Type B pancreatic cell (in vitro differentiated cells): Measurements from ENCODE around the gene PTPN23. TPM values are rescaled to one million over a fixed set of nuclear protein-coding genes. Genes with fewer than 3 reads are reported as not detected.
A peak's percentile ranks its signal among the peaks of the same experiment; 100 is the strongest.

Experiments used
- DNase-seq: peaks from one replicate; pipeline ENCODE4 v3.0.0; 2021; ENCODE audit warnings: mixed read lengths; ENCODE audit not compliant: unreplicated experiment; ENCODE audit errors: extremely low spot score
- H3K27ac Mint-ChIP-seq: 2 replicates; pipeline ENCODE4 v1.8.0; 2021; ENCODE audit warnings: mild to moderate bottlenecking, mixed read lengths
- H3K27me3 Mint-ChIP-seq: 2 replicates; pipeline ENCODE4 v1.8.0; 2021; ENCODE audit warnings: mixed read lengths
- H3K36me3 Mint-ChIP-seq: 2 replicates; pipeline ENCODE4 v1.8.0; 2021; ENCODE audit warnings: mixed read lengths
- H3K4me1 Mint-ChIP-seq: one replicate; pipeline ENCODE4 v1.8.0; 2021; ENCODE audit warnings: mixed read lengths; ENCODE audit not compliant: unreplicated experiment
- H3K4me3 Mint-ChIP-seq: 2 replicates; pipeline ENCODE4 v1.8.0; 2021; ENCODE audit warnings: mild to moderate bottlenecking, mixed read lengths
- H3K9me3 Mint-ChIP-seq: 2 replicates; pipeline ENCODE4 v1.8.0; 2021; ENCODE audit warnings: mixed read lengths
- total RNA-seq: library from RNA; stranded (reverse); gene quantifications from 2 replicates; pipeline ENCODE4 v1.2.1, GENCODE V29; 2021; ENCODE audit warnings: low replicate concordance
- TF ChIP-seq, protein P1 (sequence below): fragments of 200-600 bp; sonication (generic); conservative IDR thresholded peaks from 2 replicates; pipeline ENCODE4 v1.5.0; 2021; ENCODE audit warnings: antibody characterized with exemption, mild to moderate bottlenecking

PTPN23 gene
- total RNA-seq, 1 donor from 2014 or later, result 52.5 TPM

DNA sequence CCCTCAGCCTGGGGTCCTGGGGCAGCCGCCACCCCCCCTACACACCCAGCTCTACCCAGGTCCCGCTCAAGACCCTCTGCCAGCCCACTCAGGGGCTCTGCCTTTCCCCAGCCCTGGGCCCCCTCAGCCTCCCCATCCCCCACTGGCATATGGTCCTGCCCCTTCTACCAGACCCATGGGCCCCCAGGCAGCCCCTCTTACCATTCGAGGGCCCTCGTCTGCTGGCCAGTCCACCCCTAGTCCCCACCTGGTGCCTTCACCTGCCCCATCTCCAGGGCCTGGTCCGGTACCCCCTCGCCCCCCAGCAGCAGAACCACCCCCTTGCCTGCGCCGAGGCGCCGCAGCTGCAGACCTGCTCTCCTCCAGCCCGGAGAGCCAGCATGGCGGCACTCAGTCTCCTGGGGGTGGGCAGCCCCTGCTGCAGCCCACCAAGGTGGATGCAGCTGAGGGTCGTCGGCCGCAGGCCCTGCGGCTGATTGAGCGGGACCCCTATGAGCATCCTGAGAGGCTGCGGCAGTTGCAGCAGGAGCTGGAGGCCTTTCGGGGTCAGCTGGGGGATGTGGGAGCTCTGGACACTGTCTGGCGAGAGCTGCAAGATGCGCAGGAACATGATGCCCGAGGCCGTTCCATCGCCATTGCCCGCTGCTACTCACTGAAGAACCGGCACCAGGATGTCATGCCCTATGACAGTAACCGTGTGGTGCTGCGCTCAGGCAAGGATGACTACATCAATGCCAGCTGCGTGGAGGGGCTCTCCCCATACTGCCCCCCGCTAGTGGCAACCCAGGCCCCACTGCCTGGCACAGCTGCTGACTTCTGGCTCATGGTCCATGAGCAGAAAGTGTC is 30.2 kb downstream of the PTPN23 start:
- no peaks in the 10 kb centered on the region for H3K9me3 Mint-ChIP-seq
- TF ChIP-seq, protein P1, sequence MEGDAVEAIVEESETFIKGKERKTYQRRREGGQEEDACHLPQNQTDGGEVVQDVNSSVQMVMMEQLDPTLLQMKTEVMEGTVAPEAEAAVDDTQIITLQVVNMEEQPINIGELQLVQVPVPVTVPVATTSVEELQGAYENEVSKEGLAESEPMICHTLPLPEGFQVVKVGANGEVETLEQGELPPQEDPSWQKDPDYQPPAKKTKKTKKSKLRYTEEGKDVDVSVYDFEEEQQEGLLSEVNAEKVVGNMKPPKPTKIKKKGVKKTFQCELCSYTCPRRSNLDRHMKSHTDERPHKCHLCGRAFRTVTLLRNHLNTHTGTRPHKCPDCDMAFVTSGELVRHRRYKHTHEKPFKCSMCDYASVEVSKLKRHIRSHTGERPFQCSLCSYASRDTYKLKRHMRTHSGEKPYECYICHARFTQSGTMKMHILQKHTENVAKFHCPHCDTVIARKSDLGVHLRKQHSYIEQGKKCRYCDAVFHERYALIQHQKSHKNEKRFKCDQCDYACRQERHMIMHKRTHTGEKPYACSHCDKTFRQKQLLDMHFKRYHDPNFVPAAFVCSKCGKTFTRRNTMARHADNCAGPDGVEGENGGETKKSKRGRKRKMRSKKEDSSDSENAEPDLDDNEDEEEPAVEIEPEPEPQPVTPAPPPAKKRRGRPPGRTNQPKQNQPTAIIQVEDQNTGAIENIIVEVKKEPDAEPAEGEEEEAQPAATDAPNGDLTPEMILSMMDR, result no peak
- H3K4me1 Mint-ChIP-seq, result peaks cover 4% of the 10 kb centered on the region
- no peak overlapping the region for H3K27ac Mint-ChIP-seq
- H3K4me3 Mint-ChIP-seq, result no peak overlapping the region
- H3K36me3 Mint-ChIP-seq, result peaks cover 11% of the 10 kb centered on the region
- DNase-seq, result no peak
- no peaks in the 10 kb centered on the region for H3K27me3 Mint-ChIP-seq

DNA sequence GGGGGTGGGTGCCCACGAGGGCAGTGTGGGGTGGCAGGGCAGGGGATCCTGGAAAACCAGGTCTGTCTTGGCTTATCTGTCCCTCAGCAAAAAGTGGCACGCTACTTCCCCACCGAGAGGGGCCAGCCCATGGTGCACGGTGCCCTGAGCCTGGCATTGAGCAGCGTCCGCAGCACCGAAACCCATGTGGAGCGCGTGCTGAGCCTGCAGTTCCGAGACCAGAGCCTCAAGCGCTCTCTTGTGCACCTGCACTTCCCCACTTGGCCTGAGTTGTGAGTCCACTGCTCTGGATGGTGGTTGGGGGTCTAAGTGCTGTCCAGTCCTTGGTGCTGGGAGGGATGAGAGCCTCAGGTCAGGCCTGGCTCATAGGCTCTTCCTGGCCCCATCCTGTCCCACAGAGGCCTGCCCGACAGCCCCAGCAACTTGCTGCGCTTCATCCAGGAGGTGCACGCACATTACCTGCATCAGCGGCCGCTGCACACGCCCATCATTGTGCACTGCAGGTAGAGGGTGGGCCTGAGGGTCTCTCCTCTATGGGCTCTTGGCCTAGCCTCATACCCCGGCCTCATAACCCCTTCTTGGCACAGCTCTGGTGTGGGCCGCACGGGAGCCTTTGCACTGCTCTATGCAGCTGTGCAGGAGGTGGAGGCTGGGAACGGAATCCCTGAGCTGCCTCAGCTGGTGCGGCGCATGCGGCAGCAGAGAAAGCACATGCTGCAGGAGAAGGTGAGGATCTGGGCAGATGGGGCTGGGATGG is 31.1 kb downstream of the PTPN23 start:
- TF ChIP-seq, protein P1, result no peak
- Mint-ChIP-seq H3K4me3 (no peak overlapping the region), H3K36me3 (peaks cover 14% of the 10 kb centered on the region), H3K9me3 (no peaks in the 10 kb centered on the region), H3K27ac (no peak overlapping the region), H3K4me1 (peaks cover 4% of the 10 kb centered on the region), H3K27me3 (no peaks in the 10 kb centered on the region)
- no peak for DNase-seq

GRCh38 chr3:47412453-47412756 is 31.6 kb downstream of the PTPN23 start:
- no peak for DNase-seq
- Mint-ChIP-seq H3K4me3 (no peak overlapping the region), H3K9me3 (no peaks in the 10 kb centered on the region), H3K36me3 (peaks cover 14% of the 10 kb centered on the region), H3K4me1 (peaks cover 4% of the 10 kb centered on the region), H3K27ac (no peak overlapping the region), H3K27me3 (no peaks in the 10 kb centered on the region)
- TF ChIP-seq, protein P1, result no peak

DNA sequence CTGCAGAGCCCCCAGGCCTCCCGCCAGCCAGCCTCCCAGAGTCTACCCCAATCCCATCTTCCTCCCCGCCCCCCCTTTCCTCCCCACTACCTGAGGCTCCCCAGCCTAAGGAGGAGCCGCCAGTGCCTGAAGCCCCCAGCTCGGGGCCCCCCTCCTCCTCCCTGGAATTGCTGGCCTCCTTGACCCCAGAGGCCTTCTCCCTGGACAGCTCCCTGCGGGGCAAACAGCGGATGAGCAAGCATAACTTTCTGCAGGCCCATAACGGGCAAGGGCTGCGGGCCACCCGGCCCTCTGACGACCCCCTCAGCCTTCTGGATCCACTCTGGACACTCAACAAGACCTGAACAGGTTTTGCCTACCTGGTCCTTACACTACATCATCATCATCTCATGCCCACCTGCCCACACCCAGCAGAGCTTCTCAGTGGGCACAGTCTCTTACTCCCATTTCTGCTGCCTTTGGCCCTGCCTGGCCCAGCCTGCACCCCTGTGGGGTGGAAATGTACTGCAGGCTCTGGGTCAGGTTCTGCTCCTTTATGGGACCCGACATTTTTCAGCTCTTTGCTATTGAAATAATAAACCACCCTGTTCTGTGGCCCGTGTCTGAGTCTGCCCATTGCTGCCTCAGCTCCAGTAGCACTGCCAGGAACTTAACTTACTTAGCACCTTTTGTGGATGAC is 32.2 kb downstream of the PTPN23 start:
- peaks cover 4% of the 10 kb centered on the region for H3K4me1 Mint-ChIP-seq
- no peaks in the 10 kb centered on the region for H3K27me3 Mint-ChIP-seq
- TF ChIP-seq, protein P1, result no peak
- H3K27ac Mint-ChIP-seq, result peak overlapping the region; percentile 72
- no peak for DNase-seq
- peaks cover 14% of the 10 kb centered on the region for H3K36me3 Mint-ChIP-seq
- H3K9me3 Mint-ChIP-seq, result no peaks in the 10 kb centered on the region
- no peak overlapping the region for H3K4me3 Mint-ChIP-seq

- peaks cover 14% of the 10 kb centered on the region for H3K36me3 Mint-ChIP-seq
- DNase-seq, result no peak
- H3K9me3 Mint-ChIP-seq, result no peaks in the 10 kb centered on the region
- H3K27me3 Mint-ChIP-seq, result no peaks in the 10 kb centered on the region
- H3K27ac Mint-ChIP-seq, result no peak overlapping the region
- H3K4me1 Mint-ChIP-seq, result peaks cover 4% of the 10 kb centered on the region
- TF ChIP-seq, protein P1, result no peak
- H3K4me3 Mint-ChIP-seq, result no peak overlapping the region
Observed at GRCh38 chr3:47413751-47414150, 32.9 kb downstream of the PTPN23 start.
